Mesendoderm (in vitro differentiated cells): ENCODE measurements around the gene SDHAF4.
"Not testable (repeated sequence)": the region's sequence is repeated elsewhere in the genome, so short reads cannot be mapped to it uniquely, and the experiment has no call there.

Experiments
- DNase-seq: peaks from one replicate; pipeline ENCODE4 v3.0.0; 2013
- H2AK5ac ChIP-seq: 2 replicates; pipeline ENCODE4 v1.6.1; 2013; ENCODE audit warnings: low read length, inconsistent platforms
- H2BK120ac ChIP-seq: 2 replicates; pipeline ENCODE4 v1.6.1; 2013; ENCODE audit warnings: low read depth, mild to moderate bottlenecking, low read length, moderate library complexity, mixed read lengths
- H2BK15ac ChIP-seq: replicated peaks from 2 replicates; pipeline ENCODE4 v1.6.1; 2013; ENCODE audit warnings: low read depth, mild to moderate bottlenecking, moderate library complexity
- H2BK5ac ChIP-seq: 2 replicates; pipeline ENCODE4 v1.6.1; 2013; ENCODE audit warnings: low read length, inconsistent platforms
- H3K18ac ChIP-seq: 2 replicates; pipeline ENCODE4 v1.6.1; 2013; ENCODE audit warnings: mild to moderate bottlenecking, low read length, mixed read lengths
- H3K23ac ChIP-seq: one replicate; pipeline ENCODE4 v1.6.1; 2013; ENCODE audit warnings: low read length
- H3K27ac ChIP-seq: 2 replicates; pipeline ENCODE4 v1.5.1; 2013; ENCODE audit warnings: low read depth, mild to moderate bottlenecking, inconsistent platforms, low read length, moderate library complexity
- H3K27me3 ChIP-seq: 2 replicates; pipeline ENCODE4 v1.6.1; 2013; ENCODE audit warnings: low read length, control low read depth, mild to moderate bottlenecking, inconsistent platforms; ENCODE audit not compliant: insufficient read depth, poor library complexity
- H3K36me3 ChIP-seq: 2 replicates; pipeline ENCODE4 v1.6.1; 2013; ENCODE audit warnings: low read length, inconsistent platforms; ENCODE audit not compliant: control insufficient read depth, insufficient read depth
- H3K4ac ChIP-seq: one replicate; pipeline ENCODE4 v1.6.1; 2013; ENCODE audit warnings: low read depth, mild to moderate bottlenecking, low read length, moderate library complexity
- H3K4me1 ChIP-seq: 2 replicates; pipeline ENCODE4 v1.6.1; 2013; ENCODE audit warnings: low read depth, low read length, inconsistent platforms; ENCODE audit not compliant: control insufficient read depth
- H3K4me2 ChIP-seq: 2 replicates; pipeline ENCODE4 v1.6.1; 2013; ENCODE audit warnings: low read length
- H3K4me3 ChIP-seq: 2 replicates; pipeline ENCODE4 v1.5.1; 2013; ENCODE audit warnings: mild to moderate bottlenecking, low read length
- H3K56ac ChIP-seq: one replicate; pipeline ENCODE4 v1.6.1; 2013; ENCODE audit warnings: low read length
- H3K79me1 ChIP-seq: 2 replicates; pipeline ENCODE4 v1.6.1; 2013; ENCODE audit warnings: low read length, inconsistent platforms
- H3K79me2 ChIP-seq: 2 replicates; pipeline ENCODE4 v1.6.1; 2013; ENCODE audit warnings: mild to moderate bottlenecking, low read length; ENCODE audit not compliant: control insufficient read depth, insufficient read depth
- H3K9ac ChIP-seq: 2 replicates; pipeline ENCODE4 v1.6.1; 2013; ENCODE audit warnings: low read length, inconsistent platforms
- H4K5ac ChIP-seq: one replicate; pipeline ENCODE4 v1.6.1; 2013; ENCODE audit warnings: low read length
- H4K8ac ChIP-seq: one replicate; pipeline ENCODE4 v1.6.1; 2013; ENCODE audit warnings: low read depth, mild to moderate bottlenecking, control low read depth, low read length, moderate library complexity
- WGBS: extraction: QIAGEN DNeasy Blood & Tissue Kit; methylation state at CpG from one replicate; pipeline ENCODE4 v1.1.7; 2013; ENCODE audit warnings: low lambda C conversion rate, missing lambda C conversion rate; ENCODE audit not compliant: insufficient coverage; ENCODE audit errors: extremely low coverage; 5-methylcytosine and 5-hydroxymethylcytosine counted together

The SDHAF4 gene

GRCh38 chr6:70593118-70593486 is 26.4 kb downstream of the SDHAF4 start:
- Histone ChIP-seq H3K4me1 (no peaks in the 10 kb centered on the region), H2BK15ac (no peak overlapping the region), H4K8ac (no peak overlapping the region), H2AK5ac (no peak overlapping the region), H3K4me2 (no peak overlapping the region), H3K36me3 (no peaks in the 10 kb centered on the region), H3K56ac (no peak overlapping the region), H2BK5ac (no peak overlapping the region), H3K79me1 (no peaks in the 10 kb centered on the region), H3K27me3 (no peaks in the 10 kb centered on the region), H3K27ac (no peak overlapping the region), H3K23ac (no peak overlapping the region), H3K4ac (no peak overlapping the region), H2BK120ac (no peak overlapping the region), H4K5ac (no peak overlapping the region), H3K9ac (no peak overlapping the region), H3K4me3 (no peak overlapping the region), H3K18ac (no peak overlapping the region), H3K79me2 (no peaks in the 10 kb centered on the region)
- DNase-seq = no peak
- WGBS = no CpG with 5 or more reads among the region's 3 CpGs

DNA sequence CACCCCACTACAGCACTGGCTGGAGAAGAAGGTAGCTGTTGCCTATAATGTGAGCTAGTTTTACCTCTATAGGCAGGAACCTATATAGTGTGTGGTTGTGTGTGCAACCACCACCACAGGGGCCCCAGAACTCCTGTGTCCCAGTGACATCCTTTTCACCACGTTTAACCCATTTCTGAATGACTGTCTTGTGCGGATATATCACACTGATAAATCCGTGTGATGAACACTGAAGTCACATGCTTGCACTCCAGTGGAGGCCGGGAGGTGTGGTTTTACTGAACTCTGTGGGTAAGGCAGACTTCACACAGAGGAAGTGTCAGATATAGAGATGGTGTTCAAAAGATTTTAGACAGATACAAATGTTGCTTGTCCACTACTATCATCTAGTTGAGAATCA is 32.5 kb downstream of the SDHAF4 start:
- no peaks in the 10 kb centered on the region for H3K36me3 ChIP-seq
- H3K18ac ChIP-seq = no peak overlapping the region
- no peak overlapping the region for H3K4me2 ChIP-seq
- H3K4me1 ChIP-seq = peaks cover 3% of the 10 kb centered on the region
- H4K8ac ChIP-seq = no peak overlapping the region
- no peak overlapping the region for H3K27ac ChIP-seq
- H3K27me3 ChIP-seq = no peaks in the 10 kb centered on the region
- H3K4me3 ChIP-seq = no peak overlapping the region
- H3K56ac ChIP-seq = no peak overlapping the region
- no peak overlapping the region for H2BK120ac ChIP-seq
- H4K5ac ChIP-seq = no peak overlapping the region
- no peak overlapping the region for H2BK15ac ChIP-seq
- H2AK5ac ChIP-seq = no peak overlapping the region
- no peaks in the 10 kb centered on the region for H3K79me2 ChIP-seq
- H3K9ac ChIP-seq = no peak overlapping the region
- DNase-seq = no peak
- no peaks in the 10 kb centered on the region for H3K79me1 ChIP-seq
- H2BK5ac ChIP-seq = no peak overlapping the region
- WGBS = no CpG with 5 or more reads among the region's 4 CpGs
- no peak overlapping the region for H3K4ac ChIP-seq
- H3K23ac ChIP-seq = no peak overlapping the region

DNA sequence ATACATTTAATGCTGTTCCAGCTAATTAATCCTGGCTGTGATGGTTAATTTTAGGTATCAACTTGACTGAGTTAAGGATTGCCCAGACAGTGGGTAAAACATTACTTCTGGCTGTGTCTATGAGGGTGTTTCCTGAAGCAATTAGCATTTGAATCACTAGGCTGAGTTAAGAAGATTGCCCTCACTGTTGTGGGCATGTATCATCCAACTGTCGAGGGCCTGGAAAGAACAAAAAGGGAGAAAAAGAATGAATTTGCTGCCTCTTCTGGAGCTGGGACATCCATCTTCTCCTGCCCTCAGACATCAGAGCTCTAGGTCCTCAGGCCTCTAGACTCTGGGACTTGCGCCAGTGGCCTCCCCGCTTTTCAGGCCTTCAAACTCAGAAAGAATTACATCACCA is 34.3 kb downstream of the SDHAF4 start:
- Histone ChIP-seq H3K9ac (no peak overlapping the region), H3K27me3 (no peaks in the 10 kb centered on the region), H3K4me1 (peaks cover 3% of the 10 kb centered on the region), H3K56ac (no peak overlapping the region), H3K79me1 (no peaks in the 10 kb centered on the region), H3K27ac (no peak overlapping the region), H3K4ac (no peak overlapping the region), H3K4me3 (no peak overlapping the region), H3K79me2 (no peaks in the 10 kb centered on the region), H3K23ac (no peak overlapping the region), H3K18ac (no peak overlapping the region), H2AK5ac (no peak overlapping the region), H2BK120ac (no peak overlapping the region), H3K36me3 (no peaks in the 10 kb centered on the region), H2BK15ac (no peak overlapping the region), H4K5ac (no peak overlapping the region), H2BK5ac (no peak overlapping the region), H3K4me2 (no peak overlapping the region), H4K8ac (no peak overlapping the region)
- DNase-seq = no peak
- whole genome bisulfite sequencing = no CpG with 5 or more reads among the region's 3 CpGs

GRCh38 chr6:70604254-70604653 is 37.5 kb downstream of the SDHAF4 start:
- Histone ChIP-seq H2BK5ac (no peak overlapping the region), H3K79me1 (no peaks in the 10 kb centered on the region), H3K56ac (no peak overlapping the region), H3K27me3 (no peaks in the 10 kb centered on the region), H3K36me3 (no peaks in the 10 kb centered on the region), H3K23ac (no peak overlapping the region), H2AK5ac (no peak overlapping the region), H2BK120ac (no peak overlapping the region), H3K9ac (no peak overlapping the region), H3K4ac (no peak overlapping the region), H2BK15ac (no peak overlapping the region), H3K4me3 (no peak overlapping the region), H3K4me2 (no peak overlapping the region), H3K27ac (no peak overlapping the region), H3K18ac (no peak overlapping the region), H4K5ac (no peak overlapping the region), H3K4me1 (peaks cover 3% of the 10 kb centered on the region), H4K8ac (no peak overlapping the region), H3K79me2 (no peaks in the 10 kb centered on the region)
- no peak for DNase-seq
- no CpG with 5 or more reads among the region's 6 CpGs for WGBS

- H3K18ac ChIP-seq, H3K27ac ChIP-seq, H2AK5ac ChIP-seq, H3K4ac ChIP-seq, H2BK5ac ChIP-seq, DNase-seq, H4K8ac ChIP-seq, H3K79me2 ChIP-seq, H3K9ac ChIP-seq, H3K56ac ChIP-seq, H2BK120ac ChIP-seq, H3K27me3 ChIP-seq, H3K4me2 ChIP-seq, H3K4me1 ChIP-seq, H3K79me1 ChIP-seq, H2BK15ac ChIP-seq, H3K36me3 ChIP-seq, H4K5ac ChIP-seq, H3K23ac ChIP-seq, H3K4me3 ChIP-seq: not testable (repeated sequence)
- no CpG with 5 or more reads among the region's 2 CpGs for WGBS
These were observed 40.6 kb downstream of the SDHAF4 start for GRCh38 chr6:70607371-70607770.

- H3K27me3 ChIP-seq, H2AK5ac ChIP-seq, H3K79me2 ChIP-seq, H3K27ac ChIP-seq, H3K4ac ChIP-seq, H3K56ac ChIP-seq, H3K18ac ChIP-seq, H3K4me1 ChIP-seq, H3K4me3 ChIP-seq, H2BK15ac ChIP-seq, H3K23ac ChIP-seq, H2BK5ac ChIP-seq, H3K4me2 ChIP-seq, H4K8ac ChIP-seq, H4K5ac ChIP-seq, H3K36me3 ChIP-seq, H2BK120ac ChIP-seq, H3K79me1 ChIP-seq, H3K9ac ChIP-seq, DNase-seq: not testable (repeated sequence)
- no CpG with 5 or more reads among the region's 13 CpGs for WGBS
These were observed 42.5 kb downstream of the SDHAF4 start for GRCh38 chr6:70609181-70609580.
